Hepatocyte (in vitro differentiated cells): ENCODE measurements around the gene C4orf54. TPM values are rescaled to one million over a fixed set of nuclear protein-coding genes. Genes with fewer than 3 reads are reported as not detected.

ENCODE experiments used
- DNase-seq: peaks from one replicate; pipeline ENCODE4 v3.0.0-alpha.2; 2016; ENCODE audit warnings: low spot score
- H2AFZ ChIP-seq: fragments of 200-600 bp; sonication (generic); 2 replicates; pipeline ENCODE4 v1.6.0; 2016; ENCODE audit warnings: antibody characterized with exemption, mild to moderate bottlenecking
- H3K27ac ChIP-seq: fragments of 200-600 bp; sonication (generic); 2 replicates; pipeline ENCODE4 v1.5.1; 2016; ENCODE audit warnings: mild to moderate bottlenecking
- H3K27me3 ChIP-seq: fragments of 200-600 bp; sonication (generic); 2 replicates; pipeline ENCODE4 v1.6.1; 2016
- H3K36me3 ChIP-seq: fragments of 200-600 bp; sonication (generic); replicated peaks from 2 replicates; pipeline ENCODE4 v1.5.1; 2016; ENCODE audit warnings: low read depth; ENCODE audit not compliant: insufficient read depth
- H3K4me1 ChIP-seq: fragments of 200-600 bp; sonication (generic); 2 replicates; pipeline ENCODE4 v1.5.1; 2016; ENCODE audit warnings: mild to moderate bottlenecking, moderate library complexity; ENCODE audit not compliant: insufficient read depth
- H3K4me2 ChIP-seq: fragments of 200-600 bp; sonication (generic); 2 replicates; pipeline ENCODE4 v1.6.0; 2016
- H3K4me3 ChIP-seq: fragments of 200-600 bp; sonication (generic); 2 replicates; pipeline ENCODE4 v1.5.1; 2016; ENCODE audit warnings: mild to moderate bottlenecking
- H3K79me2 ChIP-seq: fragments of 200-600 bp; sonication (generic); 2 replicates; pipeline ENCODE4 v1.6.0; 2017; ENCODE audit warnings: mild to moderate bottlenecking
- H3K9me2 ChIP-seq: fragments of 200-600 bp; sonication (generic); replicated peaks from 2 replicates; pipeline ENCODE4 v1.6.0; 2017; ENCODE audit warnings: mild to moderate bottlenecking; ENCODE audit not compliant: insufficient read depth
- H3K9me3 ChIP-seq: fragments of 200-600 bp; sonication (generic); 2 replicates; pipeline ENCODE4 v1.5.1; 2016; ENCODE audit warnings: low read depth, mild to moderate bottlenecking
- H4K20me1 ChIP-seq: fragments of 200-600 bp; sonication (generic); 2 replicates; pipeline ENCODE4 v1.6.0; 2016; ENCODE audit warnings: mild to moderate bottlenecking; ENCODE audit not compliant: insufficient read depth, poor library complexity, severe bottlenecking
- CTCF ChIP-seq: fragments of 200-600 bp; sonication (generic); IDR thresholded peaks from 2 replicates; pipeline ENCODE4 v1.5.1; 2016; ENCODE audit warnings: antibody characterized with exemption, mild to moderate bottlenecking; ENCODE audit not compliant: poor library complexity
- EZH2 ChIP-seq: fragments of 200-600 bp; sonication (generic); IDR thresholded peaks from 2 replicates; pipeline ENCODE4 v1.6.1; 2016; ENCODE audit warnings: antibody characterized with exemption, mild to moderate bottlenecking, borderline replicate concordance
- EZH2phosphoT487 ChIP-seq: fragments of 200-600 bp; sonication (generic); IDR thresholded peaks from one replicate; pipeline ENCODE4 v1.6.1; 2018; ENCODE audit warnings: antibody characterized with exemption, mild to moderate bottlenecking, low read depth, moderate library complexity; ENCODE audit not compliant: unreplicated experiment, severe bottlenecking
- WGBS: methylation state at CpG from one replicate; pipeline ENCODE4 v1.1.6; 2016; ENCODE audit warnings: low lambda C conversion rate; ENCODE audit errors: missing lambda C conversion rate; 5-methylcytosine and 5-hydroxymethylcytosine counted together
- polyA plus RNA-seq: library from polyadenylated mRNA; unstranded; fragments of >200 nt; fragmentation: Nextera tagmentation; extraction: Ambion mirVana; gene quantifications from 2 replicates; pipeline ENCODE4 v1.2.1, GENCODE V29; 2016
- total RNA-seq: library from RNA; depleted of rRNA; stranded (reverse); fragments of >200 nt; gene quantifications from 2 replicates; pipeline ENCODE4 v1.2.3, GENCODE V29; 2014

C4orf54 gene
- total and polyA plus RNA-seq, 2 experiments from 2014 or later: 0.07 TPM; not detected in 1

GRCh38 chr4:99655308-99656081 is 2.1 kb downstream of the C4orf54 start:
- no peak for DNase-seq
- Histone ChIP-seq H3K4me1 (no peaks in the 10 kb centered on the region), H3K4me2 (no peak overlapping the region), H3K27me3 (no peaks in the 10 kb centered on the region), H2AFZ (no peak overlapping the region), H3K4me3 (no peak overlapping the region), H3K9me2 (no peaks in the 10 kb centered on the region), H3K36me3 (no peaks in the 10 kb centered on the region), H4K20me1 (no peaks in the 10 kb centered on the region), H3K79me2 (no peaks in the 10 kb centered on the region), H3K27ac (no peak overlapping the region), H3K9me3 (no peaks in the 10 kb centered on the region)
- no peak for TF ChIP-seq EZH2
- 79% methylated on average over 9 of the region's 9 CpGs for WGBS

- DNase-seq: no peak
- Histone ChIP-seq H3K36me3 (no peaks in the 10 kb centered on the region), H4K20me1 (no peaks in the 10 kb centered on the region), H3K4me3 (no peak overlapping the region), H3K4me2 (no peak overlapping the region), H3K27me3 (no peaks in the 10 kb centered on the region), H3K4me1 (no peaks in the 10 kb centered on the region), H3K9me2 (no peaks in the 10 kb centered on the region), H3K9me3 (no peaks in the 10 kb centered on the region), H3K27ac (no peak overlapping the region), H3K79me2 (no peaks in the 10 kb centered on the region), H2AFZ (no peak overlapping the region)
- WGBS: 93% methylated on average over 15 of the region's 15 CpGs
- no peak for TF ChIP-seq EZH2
- no peak for TF ChIP-seq CTCF
- TF ChIP-seq EZH2phosphoT487: no peak
Observed at GRCh38 chr4:99654361-99654761, 3.3 kb downstream of the C4orf54 start.

- Histone ChIP-seq H3K4me2 (no peak overlapping the region), H3K9me3 (no peaks in the 10 kb centered on the region), H2AFZ (no peak overlapping the region), H3K4me3 (no peak overlapping the region), H3K27ac (no peak overlapping the region), H3K79me2 (no peaks in the 10 kb centered on the region), H3K36me3 (no peaks in the 10 kb centered on the region), H3K4me1 (peaks cover under 1% of the 10 kb centered on the region), H3K27me3 (no peaks in the 10 kb centered on the region), H3K9me2 (no peaks in the 10 kb centered on the region), H4K20me1 (no peaks in the 10 kb centered on the region)
- 88% methylated on average over 9 of the region's 9 CpGs for WGBS
- no peak for TF ChIP-seq EZH2phosphoT487
- no peak for TF ChIP-seq CTCF
- TF ChIP-seq EZH2: no peak
- DNase-seq: no peak
Observed at GRCh38 chr4:99653916-99654315, 3.7 kb downstream of the C4orf54 start.

- H3K4me1 ChIP-seq: peaks cover 8% of the 10 kb centered on the region
- TF ChIP-seq EZH2phosphoT487 (no peak), EZH2 (no peak), CTCF (no peak)
- no peaks in the 10 kb centered on the region for H3K79me2 ChIP-seq
- DNase-seq: no peak
- 97% methylated on average over 38 of the region's 43 CpGs for WGBS
- H3K27me3 ChIP-seq: no peaks in the 10 kb centered on the region
- no peaks in the 10 kb centered on the region for H4K20me1 ChIP-seq
- H2AFZ ChIP-seq: no peak overlapping the region
- H3K9me2 ChIP-seq: no peaks in the 10 kb centered on the region
- no peaks in the 10 kb centered on the region for H3K9me3 ChIP-seq
- H3K36me3 ChIP-seq: no peaks in the 10 kb centered on the region
- H3K4me2 ChIP-seq: no peak overlapping the region
- no peak overlapping the region for H3K27ac ChIP-seq
- H3K4me3 ChIP-seq: no peak overlapping the region
Observed at GRCh38 chr4:99652596-99653436, 4.8 kb downstream of the C4orf54 start.
